MCF 10A (cell line): Measurements from ENCODE around the gene TXNRD1. TPM values are rescaled to one million over a fixed set of nuclear protein-coding genes. Genes with fewer than 3 reads are reported as not detected.

Experiments used
- BruUV-seq: library from RNA; stranded (reverse); fragments of 400-500 nt; replicated peaks from 2 replicates; lab custom pipeline; 2021; lab: Mats Ljungman, UMichigan
- CTCF ChIA-PET: fragments of 300-600 bp; sonication (Branson Sonifier 250); formaldehyde crosslinking; extraction: SDS; loops from one replicate; lab custom pipeline; 2021; ENCODE audit warnings: antibody characterized with exemption, inconsistent platforms; lab: Yijun Ruan, JAX
- POLR2A ChIA-PET: fragments of 300-600, 350-650 bp; sonication (Branson Sonifier 250); formaldehyde crosslinking; extraction: SDS; loops from one replicate; lab custom pipeline; 2020; ENCODE audit warnings: antibody characterized with exemption, inconsistent platforms; lab: Yijun Ruan, JAX
- DNase-seq: peaks from one replicate; pipeline ENCODE4 v3.0.0-alpha.2; 2018; ENCODE audit not compliant: unreplicated experiment
- H3K27ac Mint-ChIP-seq: one replicate; pipeline ENCODE4 v1.8.0; 2022; ENCODE audit warnings: mild to moderate bottlenecking, low read depth, mixed read lengths; ENCODE audit not compliant: unreplicated experiment
- H3K27me3 Mint-ChIP-seq: one replicate; pipeline ENCODE4 v1.8.0; 2022; ENCODE audit warnings: mixed read lengths; ENCODE audit not compliant: insufficient read depth, unreplicated experiment
- H3K36me3 Mint-ChIP-seq: one replicate; pipeline ENCODE4 v1.8.0; 2022; ENCODE audit warnings: mild to moderate bottlenecking, moderate library complexity, mixed read lengths; ENCODE audit not compliant: insufficient read depth, unreplicated experiment
- H3K4me1 Mint-ChIP-seq: one replicate; pipeline ENCODE4 v1.8.0; 2022; ENCODE audit warnings: mixed read lengths; ENCODE audit not compliant: insufficient read depth, unreplicated experiment
- H3K4me3 Mint-ChIP-seq: one replicate; pipeline ENCODE4 v1.8.0; 2022; ENCODE audit warnings: mild to moderate bottlenecking, moderate library complexity, mixed read lengths; ENCODE audit not compliant: unreplicated experiment
- H3K9me3 Mint-ChIP-seq: one replicate; pipeline ENCODE4 v1.8.0; 2022; ENCODE audit warnings: mixed read lengths; ENCODE audit not compliant: unreplicated experiment
- intact Hi-C: fragments of 100-400 bp; cut with micrococcal nuclease; formaldehyde crosslinking; loops from 2 replicates; pipeline ENCODE4 v1.14.1; 2022
- total RNA-seq: library from RNA; stranded (reverse); gene quantifications from 2 replicates; pipeline ENCODE4 v1.2.3, GENCODE V29; 2022
- TF ChIP-seq, protein P1 (sequence below): fragments of 200-600 bp; IDR thresholded peaks from one replicate; pipeline ENCODE4 v1.8.0; 2022; ENCODE audit warnings: antibody characterized with exemption, mild to moderate bottlenecking; ENCODE audit not compliant: unreplicated experiment

Gene TXNRD1
- total RNA-seq, 1 experiment from 2014 or later: 64.0 TPM

DNA sequence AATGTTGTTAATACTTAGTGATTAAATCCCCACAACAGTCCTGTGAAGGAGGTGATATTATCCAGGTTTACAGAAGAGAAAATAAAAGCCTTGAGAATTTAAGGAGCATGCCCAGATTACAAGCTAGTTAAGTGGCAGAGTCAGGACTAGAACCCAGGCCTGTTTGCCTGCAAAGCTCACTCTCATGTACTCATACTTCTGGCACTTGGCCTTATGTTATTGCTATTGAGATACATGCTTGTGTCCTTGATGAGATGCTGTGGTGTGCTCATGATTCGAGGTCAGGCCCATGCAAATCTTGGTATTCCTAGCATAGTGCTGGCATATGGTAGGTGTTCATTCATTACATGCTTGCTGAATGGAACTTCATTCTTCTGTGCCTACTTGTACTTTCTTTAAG, 80.4 kb downstream of the TXNRD1 start:
- intact Hi-C loops: no loop called here
- no peak for DNase-seq
- H3K27ac Mint-ChIP-seq: peak overlapping the region; percentile 85
- ChIA-PET CTCF (interaction anchor here (0.6 to 2.6 kb wide), 4 partner anchors 94 to 664 kb away, joined by 3 to 12 read pairs (median 5); no protein-coding TSS in a partner anchor), POLR2A (interaction anchor here (0.6 to 6.4 kb wide), 2 partner anchors 8 to 758 kb away, joined by 3 to 44 read pairs; no protein-coding TSS in a partner anchor)
- BruUV-seq: no TSS peak
- H3K4me3 Mint-ChIP-seq: no peak overlapping the region
- H3K4me1 Mint-ChIP-seq: peaks cover 38% of the 10 kb centered on the region
- no peaks in the 10 kb centered on the region for H3K27me3 Mint-ChIP-seq
- peaks cover 92% of the 10 kb centered on the region for H3K36me3 Mint-ChIP-seq
- TF ChIP-seq, protein P1, sequence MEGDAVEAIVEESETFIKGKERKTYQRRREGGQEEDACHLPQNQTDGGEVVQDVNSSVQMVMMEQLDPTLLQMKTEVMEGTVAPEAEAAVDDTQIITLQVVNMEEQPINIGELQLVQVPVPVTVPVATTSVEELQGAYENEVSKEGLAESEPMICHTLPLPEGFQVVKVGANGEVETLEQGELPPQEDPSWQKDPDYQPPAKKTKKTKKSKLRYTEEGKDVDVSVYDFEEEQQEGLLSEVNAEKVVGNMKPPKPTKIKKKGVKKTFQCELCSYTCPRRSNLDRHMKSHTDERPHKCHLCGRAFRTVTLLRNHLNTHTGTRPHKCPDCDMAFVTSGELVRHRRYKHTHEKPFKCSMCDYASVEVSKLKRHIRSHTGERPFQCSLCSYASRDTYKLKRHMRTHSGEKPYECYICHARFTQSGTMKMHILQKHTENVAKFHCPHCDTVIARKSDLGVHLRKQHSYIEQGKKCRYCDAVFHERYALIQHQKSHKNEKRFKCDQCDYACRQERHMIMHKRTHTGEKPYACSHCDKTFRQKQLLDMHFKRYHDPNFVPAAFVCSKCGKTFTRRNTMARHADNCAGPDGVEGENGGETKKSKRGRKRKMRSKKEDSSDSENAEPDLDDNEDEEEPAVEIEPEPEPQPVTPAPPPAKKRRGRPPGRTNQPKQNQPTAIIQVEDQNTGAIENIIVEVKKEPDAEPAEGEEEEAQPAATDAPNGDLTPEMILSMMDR: no peak
- no peaks in the 10 kb centered on the region for H3K9me3 Mint-ChIP-seq

DNA sequence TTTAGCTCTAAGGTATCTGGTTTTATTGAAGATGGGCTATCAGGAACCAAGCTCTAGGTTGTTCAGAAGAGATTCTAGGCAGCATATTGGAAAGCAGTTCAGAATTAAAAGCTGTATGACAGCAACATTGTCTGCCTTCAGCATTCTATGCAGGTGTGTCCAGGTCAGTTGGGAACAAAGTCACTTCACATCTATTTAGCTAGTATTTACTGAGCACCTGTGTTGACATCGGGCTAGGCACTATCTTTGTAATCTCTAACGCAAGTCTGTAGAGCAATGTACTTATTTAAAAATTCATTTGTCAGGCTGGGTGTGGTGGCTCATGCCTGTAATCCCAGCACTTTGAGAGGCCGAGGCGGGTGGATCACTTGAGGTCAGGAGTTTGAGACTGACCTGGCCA, 81.1 kb downstream of the TXNRD1 start:
- intact Hi-C loops: no loop called here
- ChIA-PET CTCF (interaction anchor here (1.9 to 2.6 kb wide), 2 partner anchors 94 to 96 kb away, joined by 5 to 12 read pairs; no protein-coding TSS in a partner anchor), POLR2A (interaction anchor here (6.4 kb wide), 1 partner anchor 9 kb away, joined by 44 read pairs; no protein-coding TSS in a partner anchor)
- peaks cover 88% of the 10 kb centered on the region for H3K36me3 Mint-ChIP-seq
- no peak for DNase-seq
- no peak overlapping the region for H3K27ac Mint-ChIP-seq
- TF ChIP-seq, protein P1: no peak
- peaks cover 38% of the 10 kb centered on the region for H3K4me1 Mint-ChIP-seq
- no peak overlapping the region for H3K4me3 Mint-ChIP-seq
- H3K27me3 Mint-ChIP-seq: no peaks in the 10 kb centered on the region
- H3K9me3 Mint-ChIP-seq: no peaks in the 10 kb centered on the region
- no TSS peak for BruUV-seq

DNA sequence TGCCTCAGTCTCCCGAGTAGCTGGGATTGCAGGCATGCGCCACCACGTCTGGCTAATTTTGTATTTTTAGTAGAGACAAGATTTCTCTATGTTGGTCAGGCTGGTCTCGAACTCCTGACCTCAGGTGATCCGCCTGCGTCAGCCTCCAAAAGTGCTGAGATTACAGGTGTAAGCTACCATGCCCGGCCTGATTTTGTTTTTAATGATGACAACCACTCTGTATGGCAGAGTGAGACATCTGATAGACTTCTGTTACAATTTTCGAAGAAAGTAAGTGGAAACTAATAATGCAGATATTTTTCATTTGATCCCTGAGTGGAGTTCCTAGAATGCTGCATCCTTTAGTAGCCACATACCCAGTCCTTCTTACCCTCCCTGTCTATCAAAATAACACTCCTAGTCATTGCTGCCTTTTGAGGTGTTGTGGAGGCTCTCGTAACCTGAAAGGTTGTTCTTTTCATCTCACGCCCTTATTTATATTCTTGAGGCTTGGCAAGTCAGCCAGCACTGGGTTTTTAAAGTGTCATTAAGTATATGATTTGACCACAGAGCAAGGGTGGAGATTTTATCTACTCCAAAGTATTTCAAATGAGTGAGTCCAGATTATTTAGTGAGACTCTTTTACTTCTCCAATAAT, 82.0 kb downstream of the TXNRD1 start:
- no TSS peak for BruUV-seq
- Mint-ChIP-seq H3K27ac (no peak overlapping the region), H3K27me3 (no peaks in the 10 kb centered on the region), H3K4me1 (peaks cover 37% of the 10 kb centered on the region), H3K9me3 (no peaks in the 10 kb centered on the region), H3K4me3 (no peak overlapping the region), H3K36me3 (peaks cover 79% of the 10 kb centered on the region)
- ChIA-PET CTCF (interaction anchor here (1.0 to 1.9 kb wide), 4 partner anchors 9 to 97 kb away, joined by 3 to 5 read pairs (median 4); no protein-coding TSS in a partner anchor), POLR2A (interaction anchor here (0.6 to 6.4 kb wide), 3 partner anchors 10 to 131 kb away, joined by 3 to 44 read pairs (median 4); no protein-coding TSS in a partner anchor)
- DNase-seq: no peak
- intact Hi-C loops: no loop called here
- TF ChIP-seq, protein P1: no peak

DNA sequence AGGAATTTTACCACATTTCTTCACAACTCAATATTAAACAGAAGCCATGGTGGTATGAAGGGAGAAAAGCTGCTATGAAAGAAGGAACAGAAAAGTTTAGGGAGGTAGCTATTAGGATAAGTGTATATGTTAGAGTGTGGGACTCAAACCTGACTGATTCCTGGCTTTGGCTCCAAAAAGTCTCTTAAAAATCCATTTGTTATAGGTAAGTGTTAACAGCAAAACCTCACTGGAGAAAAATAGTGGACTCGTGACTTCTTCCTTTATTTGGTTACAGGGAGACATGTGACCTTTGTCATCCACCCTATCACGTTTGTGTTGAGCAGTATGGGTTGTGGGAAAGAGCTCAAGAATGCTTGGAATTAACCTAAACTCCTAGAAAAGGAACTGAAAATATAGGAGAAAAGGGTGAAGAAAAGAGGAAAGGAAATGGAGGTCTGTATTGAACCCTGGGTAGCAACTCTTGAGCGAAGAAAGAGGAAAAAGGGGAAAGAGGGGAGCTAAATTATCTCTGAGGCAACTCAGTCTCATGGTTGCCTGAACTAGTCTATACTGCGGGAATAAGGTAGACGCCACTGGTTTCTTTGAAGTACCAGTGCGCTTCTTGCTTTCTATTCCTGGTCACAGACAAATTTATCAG, 84.4 kb downstream of the TXNRD1 start:
- CTCF ChIA-PET: interaction anchor here (1.0 to 2.3 kb wide), 5 partner anchors 10 to 754 kb away, joined by 3 to 8 read pairs (median 3); no protein-coding TSS in a partner anchor
- peaks cover 21% of the 10 kb centered on the region for H3K4me1 Mint-ChIP-seq
- H3K27ac Mint-ChIP-seq: peak overlapping the region; percentile 2
- TF ChIP-seq, protein P1: no peak
- peaks cover 68% of the 10 kb centered on the region for H3K36me3 Mint-ChIP-seq
- BruUV-seq: no TSS peak
- H3K9me3 Mint-ChIP-seq: no peaks in the 10 kb centered on the region
- intact Hi-C loops: no loop called here
- H3K27me3 Mint-ChIP-seq: no peaks in the 10 kb centered on the region
- POLR2A ChIA-PET: interaction anchor here (0.6 to 6.4 kb wide), 10 partner anchors 8 to 740 kb away, joined by 3 to 44 read pairs (median 3); partner anchors contain the start of genes HCFC2 and NFYB
- no peak overlapping the region for H3K4me3 Mint-ChIP-seq
- DNase-seq: no peak
